Neutrophil (primary cell): ENCODE data around the gene TKT.

ENCODE experiments used
- H3K27ac ChIP-seq: fragments of 200-600 bp; sonication (generic); 2 replicates; pipeline ENCODE4 v1.5.1; 2016; ENCODE audit warnings: mild to moderate bottlenecking, moderate library complexity
- H3K27me3 ChIP-seq: fragments of 200-600 bp; sonication (generic); 2 replicates; pipeline ENCODE4 v1.6.0; 2016; ENCODE audit warnings: mild to moderate bottlenecking
- H3K36me3 ChIP-seq: fragments of 200-600 bp; sonication (generic); 2 replicates; pipeline ENCODE4 v1.5.1; 2017
- H3K4me1 ChIP-seq, 2 experiments: fragments of 200-600 bp in 1 of 2; sonication (generic) in 1 of 2; 1 replicate in 1 of 2; 2 replicates in 1 of 2; pipeline versions ENCODE4 v1.5.1 to v1.6.1; 2013 to 2016; ENCODE audit warnings: low read depth in 1 of 2, low read length in 1 of 2, mild to moderate bottlenecking in 1 of 2, moderate library complexity in 1 of 2; ENCODE audit not compliant: control insufficient read depth in 1 of 2, insufficient read depth in 1 of 2
- H3K4me3 ChIP-seq, 2 experiments: fragments of 200-600 bp in 1 of 2; sonication (generic) in 1 of 2; 1 replicate in 1 of 2; 2 replicates in 1 of 2; pipeline ENCODE4 v1.5.1; 2013 to 2016; ENCODE audit warnings: low read depth in 1 of 2, low read length in 1 of 2, mild to moderate bottlenecking in 1 of 2, moderate library complexity in 1 of 2
- H3K9me3 ChIP-seq: fragments of 200-600 bp; sonication (generic); 2 replicates; pipeline ENCODE4 v1.5.1; 2016
- CTCF ChIP-seq: fragments of 200-600 bp; sonication (generic); IDR thresholded peaks from 2 replicates; pipeline ENCODE4 v1.5.1; 2016; ENCODE audit warnings: antibody characterized with exemption

TKT gene

DNA sequence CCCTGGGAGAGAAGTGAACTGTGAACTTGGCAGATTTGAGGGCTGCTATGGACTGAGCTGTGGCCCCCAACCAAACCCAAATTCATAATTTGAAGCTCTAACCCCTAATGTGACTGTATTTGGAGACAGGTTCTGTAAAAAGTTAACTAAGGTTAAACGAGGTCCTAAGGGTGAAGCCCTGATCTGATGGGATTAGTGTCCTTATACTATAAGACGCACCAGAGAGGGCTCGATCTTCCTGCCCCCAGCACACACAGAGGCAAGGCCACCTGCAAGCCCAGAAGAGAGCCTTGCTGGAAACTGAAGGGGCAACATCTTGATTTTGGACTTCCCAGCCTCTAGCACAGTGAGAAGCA is 34.0 kb downstream of the TKT start:
- Histone ChIP-seq H3K4me1 (peaks cover 12 to 20% of the 10 kb centered on the region in 2 experiments), H3K4me3 (no peak overlapping the region), H3K27me3 (no peaks in the 10 kb centered on the region), H3K9me3 (no peaks in the 10 kb centered on the region), H3K27ac (peak overlapping the region; percentile 97), H3K36me3 (peaks cover 68% of the 10 kb centered on the region)
- no peak for TF ChIP-seq CTCF

- TF ChIP-seq CTCF, result no peak
- Histone ChIP-seq H3K9me3 (no peaks in the 10 kb centered on the region), H3K27ac (peak overlapping the region; percentile 97), H3K4me1 (peaks cover 12 to 20% of the 10 kb centered on the region in 2 experiments), H3K27me3 (no peaks in the 10 kb centered on the region), H3K36me3 (peaks cover 63% of the 10 kb centered on the region), H3K4me3 (no peak overlapping the region)
Observed at GRCh38 chr3:53221345-53221744, 34.5 kb downstream of the TKT start.

DNA sequence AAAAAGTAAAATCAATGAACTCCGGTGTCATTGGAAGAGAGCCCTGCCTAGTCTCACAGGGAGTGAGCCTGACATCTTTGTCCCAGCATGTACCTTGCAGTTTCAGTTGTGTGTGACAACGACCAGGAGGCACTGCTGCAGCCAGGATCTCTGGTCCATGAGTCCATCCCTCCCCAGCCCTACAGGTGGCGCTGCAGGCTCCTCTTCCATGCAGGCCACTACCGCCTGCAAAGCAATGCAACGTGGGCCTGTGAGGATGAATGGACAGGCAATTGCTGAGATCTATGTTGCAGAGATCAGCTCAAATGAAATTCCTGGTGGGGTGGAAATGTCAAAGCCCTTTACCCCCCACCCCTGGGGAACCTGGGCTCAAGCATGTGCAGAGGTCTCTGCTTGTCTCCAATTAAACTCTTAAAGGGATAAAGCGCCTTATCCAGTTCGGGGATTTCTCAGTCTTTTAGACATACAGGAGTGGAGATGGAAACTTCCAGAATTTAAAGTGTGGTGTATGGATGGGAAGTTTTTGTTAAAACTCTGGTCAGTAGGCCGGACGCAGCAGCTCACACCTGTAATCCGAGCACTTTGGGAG is 35.8 kb downstream of the TKT start:
- peaks cover 12 to 20% of the 10 kb centered on the region in 2 experiments for H3K4me1 ChIP-seq
- H3K27ac ChIP-seq, result peak overlapping the region; percentile 97
- H3K27me3 ChIP-seq, result no peaks in the 10 kb centered on the region
- no peaks in the 10 kb centered on the region for H3K9me3 ChIP-seq
- TF ChIP-seq CTCF, result peak; percentile 87
- H3K4me3 ChIP-seq, result no peak overlapping the region
- H3K36me3 ChIP-seq, result peaks cover 49% of the 10 kb centered on the region

- Histone ChIP-seq H3K27me3 (no peaks in the 10 kb centered on the region), H3K4me3 (peak overlapping the region in 1 of 2 experiments; percentile 28), H3K4me1 (peaks cover 12 to 20% of the 10 kb centered on the region in 2 experiments), H3K36me3 (peaks cover 31% of the 10 kb centered on the region), H3K9me3 (no peaks in the 10 kb centered on the region), H3K27ac (peak overlapping the region; percentile 73)
- no peak for TF ChIP-seq CTCF
Observed at GRCh38 chr3:53218131-53218530, 37.7 kb downstream of the TKT start.

DNA sequence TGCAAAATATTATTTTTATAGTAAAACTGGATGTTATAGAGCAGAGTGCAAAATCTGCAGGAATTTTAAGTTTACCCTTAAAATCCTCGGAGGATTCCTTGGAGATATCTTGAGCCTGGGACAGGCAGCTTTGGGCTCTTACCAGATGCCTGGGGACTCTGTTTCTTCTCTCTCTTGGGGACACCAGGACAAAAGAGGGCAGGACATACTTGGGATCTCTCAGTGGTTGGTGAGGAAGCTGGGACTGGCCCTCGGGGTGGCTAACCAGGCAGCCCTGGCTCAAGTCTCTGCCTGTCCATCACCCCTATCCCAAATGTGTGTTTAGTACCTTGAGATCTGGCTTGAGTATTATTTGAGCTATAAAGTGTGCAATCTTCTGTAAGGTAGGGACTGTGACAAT is 38.6 kb downstream of the TKT start:
- no peak overlapping the region for H3K4me3 ChIP-seq
- no peak for TF ChIP-seq CTCF
- H3K27ac ChIP-seq, result peak overlapping the region; percentile 73
- no peaks in the 10 kb centered on the region for H3K9me3 ChIP-seq
- H3K4me1 ChIP-seq, result peaks cover 12 to 20% of the 10 kb centered on the region in 2 experiments
- peaks cover 21% of the 10 kb centered on the region for H3K36me3 ChIP-seq
- no peaks in the 10 kb centered on the region for H3K27me3 ChIP-seq
